ENCODE results near the gene SPTBN1.

DNA sequence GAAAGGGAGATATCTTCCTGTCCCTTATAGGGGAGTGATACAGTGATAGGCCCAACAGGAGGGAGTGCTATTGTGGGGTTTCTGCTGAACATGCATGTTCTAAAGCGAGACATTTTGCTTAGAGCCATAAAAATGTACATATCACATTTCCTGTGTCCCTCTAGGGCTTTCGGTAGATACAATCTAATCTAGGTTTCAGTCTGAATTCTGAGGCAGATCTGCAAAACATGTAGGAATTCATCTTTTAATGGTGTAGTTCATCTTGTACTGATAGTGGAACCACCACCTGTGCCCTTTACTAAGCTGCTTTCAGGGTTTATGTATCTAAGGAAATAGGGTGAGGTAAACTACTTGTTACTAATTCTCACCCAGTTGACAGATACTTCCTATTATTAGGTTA, 73.8 kb downstream of the SPTBN1 start:
- no peak for TF ChIP-seq FOXJ3 (CRISPR knock-in tag; IDR thresholded peaks at IDR 0.05; ENCODE audit: borderline replicate concordance)
- TF ChIP-seq TCF7 (CRISPR knock-in tag; IDR thresholded peaks at IDR 0.05; ENCODE audit: low read depth): no peak
- no peak for TF ChIP-seq NR3C1 (CRISPR knock-in tag; conservative IDR thresholded peaks at IDR 0.05; ENCODE audit: low read depth)
- no peak for TF ChIP-seq STAT6 (CRISPR knock-in tag; conservative IDR thresholded peaks at IDR 0.05; ENCODE audit: low read depth)
- no peak for TF ChIP-seq FOXK1 (CRISPR knock-in tag; IDR thresholded peaks at IDR 0.05)
- TF ChIP-seq SMAD3 (CRISPR knock-in tag; IDR thresholded peaks at IDR 0.05; ENCODE audit: borderline replicate concordance): no peak
- TF ChIP-seq, protein P1, sequence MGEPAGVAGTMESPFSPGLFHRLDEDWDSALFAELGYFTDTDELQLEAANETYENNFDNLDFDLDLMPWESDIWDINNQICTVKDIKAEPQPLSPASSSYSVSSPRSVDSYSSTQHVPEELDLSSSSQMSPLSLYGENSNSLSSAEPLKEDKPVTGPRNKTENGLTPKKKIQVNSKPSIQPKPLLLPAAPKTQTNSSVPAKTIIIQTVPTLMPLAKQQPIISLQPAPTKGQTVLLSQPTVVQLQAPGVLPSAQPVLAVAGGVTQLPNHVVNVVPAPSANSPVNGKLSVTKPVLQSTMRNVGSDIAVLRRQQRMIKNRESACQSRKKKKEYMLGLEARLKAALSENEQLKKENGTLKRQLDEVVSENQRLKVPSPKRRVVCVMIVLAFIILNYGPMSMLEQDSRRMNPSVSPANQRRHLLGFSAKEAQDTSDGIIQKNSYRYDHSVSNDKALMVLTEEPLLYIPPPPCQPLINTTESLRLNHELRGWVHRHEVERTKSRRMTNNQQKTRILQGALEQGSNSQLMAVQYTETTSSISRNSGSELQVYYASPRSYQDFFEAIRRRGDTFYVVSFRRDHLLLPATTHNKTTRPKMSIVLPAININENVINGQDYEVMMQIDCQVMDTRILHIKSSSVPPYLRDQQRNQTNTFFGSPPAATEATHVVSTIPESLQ (CRISPR knock-in tag; IDR thresholded peaks at IDR 0.05): no peak

All from WTC11 (cell line).